Muscle of leg (tissue), 11 donors: ENCODE data around the gene HCN3. TPM values are rescaled to one million over a fixed set of nuclear protein-coding genes. Genes with fewer than 3 reads are reported as not detected.

Experiments used
- DNase-seq: peaks from one replicate; pipeline ENCODE4 v3.0.0; 2013
- H3K27ac ChIP-seq: one replicate; pipeline ENCODE4 v1.5.1; 2013; ENCODE audit warnings: mild to moderate bottlenecking, low read length, control low read depth
- H3K27me3 ChIP-seq: one replicate; pipeline ENCODE4 v1.6.1; 2013; ENCODE audit warnings: low read length; ENCODE audit not compliant: control insufficient read depth, insufficient read depth
- H3K36me3 ChIP-seq: one replicate; pipeline ENCODE4 v1.6.1; 2013; ENCODE audit warnings: low read length; ENCODE audit not compliant: control insufficient read depth, insufficient read depth
- H3K4me1 ChIP-seq: one replicate; pipeline ENCODE4 v1.6.1; 2013; ENCODE audit warnings: low read length; ENCODE audit not compliant: control insufficient read depth, insufficient read depth
- H3K4me3 ChIP-seq: one replicate; pipeline ENCODE4 v1.5.1; 2013; ENCODE audit warnings: low read length, control low read depth
- H3K9me3 ChIP-seq: replicated peaks from 2 replicates; pipeline ENCODE4 v1.6.1; 2013; ENCODE audit warnings: low read depth, low read length; ENCODE audit not compliant: control insufficient read depth
- WGBS: methylation state at CpG from one replicate; pipeline ENCODE4 v1.1.5; 2013; ENCODE audit warnings: missing lambda C conversion rate; ENCODE audit not compliant: insufficient coverage; 5-methylcytosine and 5-hydroxymethylcytosine counted together
- polyA plus RNA-seq, 8 donors: library from polyadenylated mRNA; unstranded; fragments of 120-200 nt; gene quantifications; one replicate each; pipeline versions ENCODE4 v1.2.1 to v1.2.3, GENCODE V29; 2013; ENCODE audit warnings: inconsistent platforms in 1 of 8, low replicate concordance in 1 of 8; ENCODE audit not compliant: insufficient read length in 8 of 8, insufficient read depth in 1 of 8
- total RNA-seq: library from RNA; stranded (reverse); fragments of 120-200 nt; gene quantifications from one replicate; pipeline ENCODE4 v1.2.4, GENCODE V29; 2013

Gene HCN3
- total and polyA plus RNA-seq, 9 donors = 1.6 to 6.7 (median 3.9) TPM

GRCh38 chr1:155308493-155309422 is 31.5 kb downstream of the HCN3 start, which contains the start of gene FDPS:
Gene FDPS (plus strand): TSS chr1:155308866. CDS start chr1:155309790, 924 bp downstream.
- Histone ChIP-seq H3K4me3 (peak within 1 kb of the TSS; percentile 84), H3K27me3 (no peaks in the 10 kb centered on the region), H3K27ac (peak within 1 kb of the TSS; percentile 97), H3K36me3 (peaks cover 24% of the 10 kb centered on the region), H3K9me3 (no peaks in the 10 kb centered on the region), H3K4me1 (peaks cover 32% of the 10 kb centered on the region)
- DNase-seq = peak; percentile 100
- under 1% methylated on average over 37 of the region's 51 CpGs for WGBS

GRCh38 chr1:155309423-155310021 is 32.3 kb downstream of the HCN3 start:
- WGBS = no CpG with 5 or more reads among the region's 11 CpGs
- peak overlapping the region; percentile 97 for H3K27ac ChIP-seq
- peak overlapping the region; percentile 84 for H3K4me3 ChIP-seq
- H3K4me1 ChIP-seq = peaks cover 32% of the 10 kb centered on the region
- H3K36me3 ChIP-seq = peaks cover 28% of the 10 kb centered on the region
- H3K27me3 ChIP-seq = no peaks in the 10 kb centered on the region
- peak; percentile 45 for DNase-seq
- H3K9me3 ChIP-seq = no peaks in the 10 kb centered on the region

- H3K4me1 ChIP-seq = peaks cover 17% of the 10 kb centered on the region
- H3K4me3 ChIP-seq = no peak overlapping the region
- no peaks in the 10 kb centered on the region for H3K9me3 ChIP-seq
- peak overlapping the region; percentile 65 for H3K27ac ChIP-seq
- no peaks in the 10 kb centered on the region for H3K27me3 ChIP-seq
- 83% methylated on average over 7 of the region's 8 CpGs for WGBS
- H3K36me3 ChIP-seq = peaks cover 46% of the 10 kb centered on the region
- DNase-seq = no peak
These were observed 36.0 kb downstream of the HCN3 start for GRCh38 chr1:155313261-155313660.

GRCh38 chr1:155316922-155317321 is 39.7 kb downstream of the HCN3 start:
- Histone ChIP-seq H3K4me3 (no peak overlapping the region), H3K9me3 (no peaks in the 10 kb centered on the region), H3K4me1 (peaks cover 24% of the 10 kb centered on the region), H3K36me3 (peaks cover 49% of the 10 kb centered on the region), H3K27ac (no peak overlapping the region), H3K27me3 (no peaks in the 10 kb centered on the region)
- no peak for DNase-seq
- WGBS = 100% methylated on average over 2 of the region's 3 CpGs

GRCh38 chr1:155318082-155318481 is 40.8 kb downstream of the HCN3 start:
- H3K27ac ChIP-seq = no peak overlapping the region
- H3K27me3 ChIP-seq = no peaks in the 10 kb centered on the region
- DNase-seq = no peak
- peaks cover 31% of the 10 kb centered on the region for H3K4me1 ChIP-seq
- peaks cover 40% of the 10 kb centered on the region for H3K36me3 ChIP-seq
- WGBS = 94% methylated on average over 9 of the region's 9 CpGs
- no peaks in the 10 kb centered on the region for H3K9me3 ChIP-seq
- no peak overlapping the region for H3K4me3 ChIP-seq

GRCh38 chr1:155319536-155319935 is 42.3 kb downstream of the HCN3 start:
- DNase-seq = no peak
- H3K36me3 ChIP-seq = peaks cover 31% of the 10 kb centered on the region
- WGBS = 69% methylated on average over 2 of the region's 5 CpGs
- no peak overlapping the region for H3K4me3 ChIP-seq
- peaks cover 27% of the 10 kb centered on the region for H3K4me1 ChIP-seq
- no peaks in the 10 kb centered on the region for H3K9me3 ChIP-seq
- no peaks in the 10 kb centered on the region for H3K27me3 ChIP-seq
- no peak overlapping the region for H3K27ac ChIP-seq

- WGBS = 17% methylated on average over 6 of the region's 11 CpGs
- Histone ChIP-seq H3K9me3 (no peaks in the 10 kb centered on the region), H3K4me1 (peaks cover 32% of the 10 kb centered on the region), H3K27me3 (no peaks in the 10 kb centered on the region), H3K27ac (peak overlapping the region; percentile 98), H3K36me3 (peaks cover 25% of the 10 kb centered on the region), H3K4me3 (peak overlapping the region; percentile 94)
- no peak for DNase-seq
These were observed 43.0 kb downstream of the HCN3 start for GRCh38 chr1:155320252-155320651.

- Histone ChIP-seq H3K27ac (peak within 1 kb of the TSS; percentile 98), H3K4me3 (peak within 1 kb of the TSS; percentile 94), H3K36me3 (peaks cover 31% of the 10 kb centered on the region), H3K27me3 (no peaks in the 10 kb centered on the region), H3K4me1 (peaks cover 37% of the 10 kb centered on the region), H3K9me3 (no peaks in the 10 kb centered on the region)
- peak; percentile 97 for DNase-seq
- WGBS = 7% methylated on average over 33 of the region's 51 CpGs
These were observed 43.7 kb downstream of the HCN3 start, which contains the start of gene RUSC1 for GRCh38 chr1:155320661-155321617. Gene RUSC1 (plus strand): TSS chr1:155320894. CDS start chr1:155321774, 880 bp downstream.

GRCh38 chr1:155321639-155322503 is 44.6 kb downstream of the HCN3 start:
- peak; percentile 60 for DNase-seq
- Histone ChIP-seq H3K27ac (peak overlapping the region; percentile 98), H3K36me3 (peaks cover 38% of the 10 kb centered on the region), H3K4me1 (peaks cover 37% of the 10 kb centered on the region), H3K27me3 (no peaks in the 10 kb centered on the region), H3K9me3 (no peaks in the 10 kb centered on the region), H3K4me3 (peak overlapping the region; percentile 94)
- 34% methylated on average over 12 of the region's 27 CpGs for WGBS
